Activated CD4-positive, alpha-beta T cell treated with anti-CD3 and anti-CD28 coated beads, Interleukin-2, Interleukin-4, amounts not matched to agents 100 ng/mL and 50 ng/mL, durations not matched to agents 16 hours and 8 hours (primary cell): ENCODE data around the gene MRGPRD.

Source experiments
- DNase-seq: peaks from one replicate; pipeline ENCODE4 v3.0.0-alpha.2; 2020; ENCODE audit warnings: low spot score

The MRGPRD gene

DNA sequence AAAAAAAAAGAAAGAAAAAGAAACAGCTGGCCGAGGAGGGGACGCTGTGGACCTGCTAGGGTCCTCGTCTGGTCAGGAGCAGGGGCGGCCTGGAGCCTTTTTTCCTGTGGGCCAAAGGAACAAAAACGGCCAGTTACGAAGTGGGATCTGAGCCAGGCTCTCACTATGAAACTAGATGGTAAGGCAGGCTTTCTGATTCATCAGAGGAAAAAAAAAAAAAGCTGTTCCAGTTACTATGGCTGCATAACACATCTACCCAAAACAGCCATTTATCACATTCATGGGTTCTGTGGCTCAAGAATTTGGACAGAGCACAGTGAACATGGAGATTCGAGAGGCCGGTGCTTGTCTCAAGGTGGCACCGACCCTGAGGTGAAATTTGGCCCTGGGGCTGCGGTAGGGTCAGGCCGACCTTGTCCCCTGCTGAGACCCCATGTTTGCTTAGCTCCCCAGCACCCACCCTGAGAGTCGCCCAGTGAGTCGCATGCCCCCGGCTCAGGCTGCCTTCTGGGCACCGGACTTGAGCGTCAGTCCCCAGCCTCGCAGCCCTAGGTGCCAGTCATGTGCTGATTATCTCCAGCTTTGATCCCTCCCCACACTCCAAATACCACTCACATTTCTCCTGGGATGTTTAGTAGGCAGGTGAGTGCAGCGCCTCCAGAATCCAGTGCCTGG is 34.2 kb downstream of the MRGPRD start:
- DNase-seq = no peak

- DNase-seq = no peak
Measured at GRCh38 chr11:68942751-68943271, 38.0 kb downstream of the MRGPRD start.

DNA sequence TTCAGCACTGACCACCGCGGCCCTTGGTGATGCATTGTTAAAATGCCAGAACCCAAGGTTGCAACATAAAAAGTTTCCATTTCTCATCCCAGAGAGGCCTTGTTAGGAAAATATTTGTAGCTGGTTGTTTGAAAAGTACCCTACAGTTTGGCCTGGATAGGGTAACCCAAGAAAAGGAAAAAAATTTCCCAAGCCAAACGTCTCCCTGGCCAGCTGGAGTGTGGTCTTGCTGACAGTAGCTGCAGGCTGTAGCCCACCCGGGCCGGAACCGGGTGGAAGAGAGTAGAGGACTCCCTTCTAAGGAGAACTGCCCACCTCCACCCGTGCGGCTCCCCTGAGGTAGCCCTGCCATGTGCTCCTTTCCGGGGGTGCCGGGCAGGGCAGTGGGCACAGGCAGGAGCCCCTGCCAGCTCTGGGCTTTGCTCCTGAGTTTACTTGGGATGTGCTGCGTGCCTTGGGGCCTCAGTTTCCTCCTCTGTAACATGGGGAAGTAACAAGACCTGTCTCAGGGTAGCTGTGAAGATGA is 38.6 kb downstream of the MRGPRD start:
- DNase-seq = no peak

DNA sequence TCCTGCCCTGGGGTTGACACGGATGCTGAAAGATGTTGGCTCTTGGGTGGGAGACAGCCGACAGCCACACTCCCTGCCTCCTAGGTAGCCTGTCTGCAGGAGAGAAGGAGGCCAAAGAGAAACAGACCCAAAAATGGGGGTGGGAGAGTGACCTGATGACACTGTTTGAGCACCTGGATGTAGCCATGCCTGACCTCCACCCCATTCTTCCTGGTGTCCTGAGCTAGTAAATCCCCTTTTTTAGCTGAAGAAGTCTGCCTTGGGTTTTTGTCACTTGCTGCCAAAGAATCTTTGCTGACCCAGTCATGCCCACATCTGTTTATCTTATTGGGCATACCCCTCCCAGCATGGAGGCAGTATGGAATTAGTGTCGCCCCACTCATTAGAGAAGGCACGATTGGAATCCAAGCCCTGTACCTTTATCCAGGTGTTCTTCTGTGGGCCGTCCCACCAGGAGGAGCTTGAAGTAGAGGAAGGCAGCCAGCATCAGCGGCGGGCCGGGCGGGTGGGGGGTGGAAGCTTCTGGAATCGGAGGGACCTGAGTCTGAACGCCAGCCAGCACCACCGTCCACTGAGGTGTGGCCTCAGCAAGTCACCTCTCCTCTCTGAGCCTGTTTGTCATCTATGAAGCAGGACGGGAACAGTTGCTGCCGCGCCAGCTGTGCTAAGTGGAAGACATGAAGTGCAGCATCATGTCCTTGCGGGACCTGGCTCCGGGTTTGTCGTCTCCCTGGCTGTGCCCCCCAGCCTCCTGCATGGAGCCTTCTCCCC is 39.3 kb downstream of the MRGPRD start:
- DNase-seq = no peak

DNA sequence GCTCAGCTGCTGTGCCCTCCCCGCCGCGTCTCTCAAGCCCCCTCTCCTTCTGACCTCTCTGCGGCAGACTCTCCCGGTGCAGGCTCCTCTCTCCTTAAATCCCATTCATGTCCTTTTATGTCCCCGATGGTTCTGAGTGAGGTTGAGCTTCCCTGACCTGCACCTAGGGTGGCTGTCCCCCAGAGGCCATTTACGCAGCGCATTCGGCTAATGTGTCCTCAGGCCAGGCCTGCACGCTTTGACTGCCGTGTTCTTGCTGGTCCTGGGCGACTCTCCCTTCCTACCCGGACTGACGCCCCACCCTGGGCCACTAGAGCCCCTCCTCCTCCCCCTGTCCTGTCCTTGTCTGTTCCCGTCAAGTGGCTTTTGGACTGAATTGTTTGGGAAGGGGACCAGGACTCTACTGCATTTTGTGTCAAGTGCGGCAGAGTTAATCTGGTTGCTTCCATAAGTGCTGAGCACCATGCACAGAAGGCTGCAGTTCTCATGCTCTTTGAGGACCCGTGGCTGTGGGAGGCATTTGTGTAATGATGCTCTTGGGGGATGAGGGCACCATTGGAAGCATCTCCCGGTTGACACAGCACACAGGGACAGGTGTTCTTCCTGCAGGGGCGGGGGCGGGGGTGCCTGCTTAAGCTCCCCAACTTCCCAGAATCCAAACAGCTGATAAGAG is 40.0 kb downstream of the MRGPRD start:
- DNase-seq = no peak

DNA sequence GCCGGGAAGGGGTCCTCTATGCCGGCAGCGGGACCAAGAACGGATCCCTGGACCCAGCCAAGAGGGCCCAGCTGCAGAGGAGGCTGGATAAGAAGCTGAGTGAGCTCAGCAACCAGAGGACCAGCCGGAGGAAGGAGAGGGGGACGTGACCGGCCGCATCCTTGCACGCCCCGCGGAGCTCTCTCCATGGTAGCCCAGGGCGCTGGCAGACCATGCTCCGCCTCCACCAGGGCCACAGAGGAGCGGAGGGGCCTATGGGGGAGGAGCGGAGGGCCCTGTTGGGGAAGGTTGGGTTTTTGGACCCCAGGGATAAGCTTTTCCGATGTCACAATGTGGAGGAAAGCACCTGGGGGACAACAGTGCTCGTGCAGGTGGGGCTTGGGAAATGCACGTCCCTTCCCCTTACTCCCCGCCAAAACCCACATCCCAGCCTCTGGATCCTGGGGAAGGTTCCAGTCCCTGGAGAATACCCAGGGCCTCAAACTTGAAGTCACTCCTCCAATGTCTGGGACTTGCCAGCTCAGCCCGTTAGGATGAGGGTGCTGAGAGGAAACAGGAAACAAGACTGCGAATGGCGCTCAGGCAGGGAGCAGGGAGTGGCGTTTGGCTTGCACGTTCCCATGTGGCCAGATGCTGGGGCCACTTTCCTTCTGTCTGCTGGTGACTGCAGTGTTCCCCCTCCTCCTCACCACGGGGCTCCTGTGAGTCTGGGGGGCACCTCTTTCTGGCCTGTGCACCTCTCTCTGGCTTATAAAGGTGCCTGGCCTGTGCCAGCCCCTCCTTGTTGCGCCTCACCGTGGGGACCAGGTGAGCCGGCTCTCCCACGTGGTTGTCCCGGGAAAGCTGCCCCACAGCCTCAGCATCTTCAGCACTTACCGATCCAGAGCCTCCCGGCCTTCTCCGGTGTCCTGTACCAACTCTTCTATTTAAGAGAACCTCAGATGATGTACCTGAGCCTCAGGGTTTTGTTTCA is 40.9 kb downstream of the MRGPRD start:
- DNase-seq = no peak

DNA sequence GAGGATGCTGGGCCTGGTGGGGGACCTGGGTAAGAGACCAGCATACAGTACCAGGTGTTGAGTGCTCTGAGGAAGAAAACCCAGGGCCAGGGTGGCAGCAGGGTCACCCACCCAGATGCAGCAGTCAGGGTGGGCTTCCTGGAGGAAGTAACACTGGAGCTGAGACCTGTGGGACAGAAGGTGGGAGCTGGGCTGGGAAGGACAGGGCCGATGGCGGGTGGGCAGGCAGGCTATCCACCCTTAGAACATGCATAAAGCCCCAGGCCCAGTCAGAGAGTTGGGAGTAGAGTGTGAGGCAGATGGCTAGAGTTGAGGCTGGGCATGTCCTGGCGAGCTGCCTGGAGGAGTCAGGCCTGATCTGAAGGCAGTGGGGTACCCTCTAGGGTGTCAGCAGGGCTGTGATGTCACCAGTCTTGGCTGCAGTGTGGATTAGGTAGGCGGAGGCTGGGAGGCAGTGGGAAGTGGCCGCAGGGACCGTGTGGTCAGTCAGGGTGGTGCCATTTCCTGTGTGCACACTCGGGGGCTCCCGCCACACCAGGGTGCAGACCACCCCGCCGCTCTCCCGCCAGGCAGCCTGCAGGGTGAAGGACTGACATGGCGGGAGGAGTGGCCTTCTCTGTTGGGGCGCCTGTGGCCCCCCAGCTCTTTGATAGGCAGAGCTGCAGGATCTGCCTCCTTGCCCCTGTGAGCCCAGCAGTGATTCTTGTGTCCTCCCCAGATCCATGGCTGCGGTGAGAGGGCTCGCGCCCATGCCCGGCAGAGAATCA is 41.8 kb downstream of the MRGPRD start:
- no peak for DNase-seq

GRCh38 chr11:68938088-68938487 is 42.7 kb downstream of the MRGPRD start:
- no peak for DNase-seq

- no peak for DNase-seq
Measured at GRCh38 chr11:68936676-68937620, 43.8 kb downstream of the MRGPRD start.

DNA sequence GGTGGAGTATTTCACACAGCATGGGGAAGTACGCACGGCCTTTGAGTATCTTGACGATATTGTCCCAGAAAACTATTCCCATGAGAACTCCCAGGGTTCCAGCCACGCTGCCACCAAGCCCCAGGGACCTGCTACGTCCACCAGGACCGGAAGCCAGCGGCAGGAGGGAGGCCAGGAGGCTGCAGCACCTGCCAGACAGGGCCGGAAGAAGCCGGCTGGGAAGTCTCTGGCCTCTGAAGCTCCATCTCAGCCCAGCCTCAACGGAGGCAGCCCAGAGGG is 44.5 kb downstream of the MRGPRD start:
- DNase-seq = no peak

DNA sequence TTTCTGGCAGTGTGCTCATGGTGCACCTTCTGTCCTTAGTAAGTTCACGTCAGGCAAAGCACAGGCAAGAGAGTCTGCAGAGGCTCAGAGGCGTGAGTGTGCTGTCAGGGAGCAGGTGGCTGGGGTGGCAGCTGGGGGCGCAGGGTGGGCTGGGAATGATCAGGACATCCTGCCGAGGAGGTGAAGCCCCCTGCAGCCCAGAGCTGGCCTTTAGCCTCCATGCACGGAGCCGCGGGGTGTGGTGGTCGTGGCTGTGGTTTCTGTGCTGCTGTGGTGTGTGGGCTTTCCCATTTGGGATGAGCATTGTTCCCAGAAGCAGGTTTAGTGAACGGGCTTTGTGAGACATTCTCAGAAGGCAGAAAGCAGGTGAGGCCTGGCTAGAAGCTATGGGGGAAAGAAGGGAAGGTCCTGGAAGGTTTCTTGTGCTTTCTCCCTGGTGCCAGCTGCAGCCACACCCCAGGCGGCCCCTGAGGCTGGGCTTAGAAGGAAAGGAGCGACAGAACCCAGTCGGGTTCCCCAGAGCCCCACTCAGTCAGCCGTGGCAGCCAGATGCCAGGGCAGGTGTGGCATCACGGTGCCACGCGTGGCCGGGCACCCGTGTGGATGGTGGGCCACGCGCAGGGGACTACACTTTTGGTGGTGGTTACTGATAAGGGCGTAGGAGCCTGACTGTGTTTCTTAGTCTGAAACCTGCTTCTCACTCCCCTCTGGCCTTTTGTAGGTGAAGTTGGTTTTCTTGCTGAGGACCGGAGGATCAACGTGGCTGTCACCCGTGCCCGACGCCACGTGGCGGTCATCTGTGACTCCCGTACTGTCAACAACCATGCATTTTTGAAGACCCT is 45.0 kb downstream of the MRGPRD start:
- DNase-seq = no peak

GRCh38 chr11:68935066-68935465 is 45.7 kb downstream of the MRGPRD start:
- no peak for DNase-seq

DNA sequence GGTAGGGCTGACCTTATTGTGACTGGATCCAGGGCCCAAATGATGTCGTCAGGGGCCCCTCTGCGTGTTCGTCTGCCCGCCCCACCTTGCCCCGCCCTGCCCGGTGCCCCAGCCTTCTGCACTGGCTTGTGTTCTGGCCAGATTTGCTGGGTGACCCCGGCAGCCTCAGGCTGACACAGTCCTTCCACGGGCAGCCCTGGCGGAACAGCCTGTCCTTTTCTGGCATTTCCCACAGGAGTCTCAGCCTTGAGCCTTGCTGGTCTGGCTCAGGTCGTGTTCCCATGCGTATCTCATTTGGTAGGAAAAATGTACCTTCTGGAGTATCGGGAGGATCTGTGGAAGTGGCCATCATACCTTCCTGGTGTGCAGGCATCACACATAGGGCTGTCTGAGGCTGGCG is 46.1 kb downstream of the MRGPRD start:
- DNase-seq = no peak

DNA sequence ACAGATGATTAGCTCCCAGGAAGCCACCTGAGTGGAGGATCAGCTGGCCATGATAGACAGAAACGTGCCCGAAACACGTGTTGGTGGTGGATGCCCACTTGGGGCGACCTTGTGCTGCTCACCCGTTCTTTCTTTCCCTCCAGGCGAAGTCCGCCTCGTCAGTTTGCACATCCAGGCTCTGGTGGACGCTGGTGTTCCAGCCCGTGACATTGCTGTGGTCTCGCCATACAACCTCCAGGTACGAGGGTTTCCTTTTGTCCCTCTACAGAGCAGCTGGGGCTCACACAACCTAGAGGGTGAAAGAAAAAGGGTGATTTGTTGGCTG is 46.5 kb downstream of the MRGPRD start:
- no peak for DNase-seq

GRCh38 chr11:68933605-68934320 is 47.0 kb downstream of the MRGPRD start:
- DNase-seq = no peak

GRCh38 chr11:68932933-68933577 is 47.7 kb downstream of the MRGPRD start:
- no peak for DNase-seq

DNA sequence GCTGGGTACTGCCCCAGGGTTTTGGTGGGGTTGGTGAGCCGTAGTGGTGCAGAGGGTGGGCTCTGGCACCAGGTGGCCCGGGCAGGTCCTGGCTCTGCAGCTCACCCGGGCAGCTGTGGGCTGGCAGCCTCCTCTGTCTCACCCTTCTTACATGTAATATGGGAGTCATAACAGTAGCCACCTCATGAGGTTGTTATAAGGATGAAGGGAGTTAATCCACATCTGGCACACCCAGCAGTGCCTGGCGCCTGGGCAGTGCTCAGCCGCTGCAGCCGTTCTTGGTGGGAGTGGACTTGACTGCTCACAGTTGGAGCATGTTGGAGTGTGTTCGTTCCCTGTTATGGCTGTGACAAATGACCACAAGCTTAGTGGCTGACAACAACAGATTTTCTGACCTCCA is 48.4 kb downstream of the MRGPRD start:
- DNase-seq = no peak

DNA sequence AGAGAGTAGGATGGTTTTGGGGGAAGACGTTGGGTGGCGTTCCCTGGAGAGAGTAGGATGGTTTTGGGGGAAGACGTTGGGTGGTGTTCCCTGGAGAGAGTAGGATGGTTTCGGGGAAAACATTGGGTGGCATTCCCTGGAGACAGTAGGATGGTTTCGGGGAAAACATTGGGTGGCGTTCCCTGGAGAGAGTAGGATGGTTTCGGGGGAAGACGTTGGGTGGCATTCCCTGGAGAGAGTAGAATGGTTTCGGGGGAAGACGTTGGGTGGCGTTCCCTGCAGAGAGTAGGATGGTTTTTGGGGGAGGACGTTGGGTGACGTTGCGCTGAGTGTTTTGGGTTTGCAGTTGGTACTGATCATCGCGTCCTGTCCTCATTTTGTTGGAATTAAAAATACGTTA is 48.9 kb downstream of the MRGPRD start:
- no peak for DNase-seq
